Erythroblast (primary cell): Measurements from ENCODE around the gene ZBTB44.

Experiments
- GATA1 ChIP-seq: IDR thresholded peaks from 2 replicates; pipeline ENCODE4 v1.6.1; 2011; ENCODE audit warnings: low read depth, mild to moderate bottlenecking, control low read depth, low read length, moderate library complexity
- POLR2A ChIP-seq: IDR thresholded peaks from 2 replicates; pipeline ENCODE4 v1.6.1; 2011; ENCODE audit warnings: mild to moderate bottlenecking, low read length

DNA sequence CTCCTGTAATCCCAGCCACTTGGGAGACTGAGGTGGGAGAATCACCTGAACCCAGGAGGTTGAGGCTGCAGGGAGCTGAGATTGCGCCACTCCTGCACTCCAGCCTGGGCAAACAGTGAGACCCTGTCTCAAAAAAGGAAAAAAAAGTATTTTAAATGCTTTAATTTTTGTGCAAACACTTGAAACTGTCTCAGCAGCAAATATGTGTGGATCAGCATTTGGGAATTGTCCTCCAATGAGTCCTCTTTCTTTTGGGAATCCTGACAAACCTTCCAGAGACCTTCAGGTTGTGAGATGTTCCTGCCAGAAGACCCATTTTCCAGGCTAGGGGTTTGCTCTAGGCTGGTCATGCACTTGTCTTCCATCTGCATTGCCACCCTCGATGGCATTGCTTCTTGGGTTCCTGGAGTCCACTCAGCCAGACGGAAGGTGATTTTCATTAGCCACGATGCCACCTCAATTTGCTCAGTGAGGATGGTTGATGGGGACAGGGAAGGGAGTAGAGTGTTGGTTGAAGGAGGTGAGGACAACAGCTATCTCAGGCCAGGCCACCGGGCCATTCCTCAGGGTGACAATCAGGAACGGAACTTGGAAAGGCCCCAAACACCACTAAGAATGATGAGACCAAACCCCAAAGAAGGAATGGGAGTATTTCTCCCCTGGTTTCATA, 99.7 kb downstream of the ZBTB44 start:
- TF ChIP-seq POLR2A (no peak), GATA1 (no peak)
